ENCODE data around the gene SLC30A1.
A peak's percentile ranks its signal among the peaks of the same experiment; 100 is the strongest.
"Not testable (repeated sequence)": the region's sequence is repeated elsewhere in the genome, so short reads cannot be mapped to it uniquely, and the experiment has no call there.

The SLC30A1 gene

DNA sequence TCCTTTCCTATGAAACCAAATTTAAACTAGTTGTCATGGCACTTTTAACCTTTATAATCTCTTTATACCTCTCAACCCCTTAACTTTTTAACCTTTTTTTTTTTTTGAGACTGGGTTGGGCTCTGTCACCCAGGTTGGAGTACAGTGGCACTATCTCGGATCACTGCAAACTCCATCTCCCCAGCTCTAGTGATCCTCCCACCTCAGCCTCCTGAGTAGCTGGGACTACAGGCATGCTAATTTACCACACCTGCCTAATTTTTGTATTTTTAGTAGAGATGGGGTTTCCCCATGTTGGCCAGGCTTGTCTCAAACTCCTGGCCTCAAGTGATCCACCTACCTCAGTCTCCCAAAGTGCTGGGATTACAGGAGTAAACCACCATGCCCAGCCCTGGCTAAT is 8.6 kb downstream of the SLC30A1 start:
- not testable (repeated sequence) for H3K9ac ChIP-seq (ENCODE audit: low read depth, low read length, poor library complexity); H3K18ac ChIP-seq (ENCODE audit: low read length); H2BK15ac ChIP-seq (ENCODE audit: low read length); H3K23ac ChIP-seq (ENCODE audit: low read depth, low read length, poor library complexity); DNase-seq (ENCODE audit: low spot score); H3K9me3 ChIP-seq (replicated peaks in 1 of 2; ENCODE audit: control insufficient read depth in 2 of 2, insufficient read depth in 1 of 2, low read depth in 1 of 2, low read length in 2 of 2); H4K8ac ChIP-seq (ENCODE audit: low read depth, low read length); H2AFZ ChIP-seq (ENCODE audit: low read length); H3K14ac ChIP-seq (ENCODE audit: low read length); H2BK12ac ChIP-seq (ENCODE audit: low read length); H3K27ac ChIP-seq (replicated peaks; ENCODE audit: low read length); H3K4ac ChIP-seq (ENCODE audit: low read length); H2BK120ac ChIP-seq (ENCODE audit: low read depth, low read length); H3K79me1 ChIP-seq (ENCODE audit: low read depth, low read length); H2BK5ac ChIP-seq (ENCODE audit: low read length); H3K4me3 ChIP-seq (ENCODE audit: low read length in 2 of 2); H3K4me2 ChIP-seq (ENCODE audit: insufficient read depth, low read length, poor library complexity, severe bottlenecking); H4K91ac ChIP-seq (ENCODE audit: low read depth, low read length, poor library complexity); H3K4me1 ChIP-seq (ENCODE audit: control insufficient read depth in 2 of 2, insufficient read depth in 1 of 2, low read depth in 1 of 2, low read length in 2 of 2); H2AK5ac ChIP-seq (ENCODE audit: low read depth, low read length); H3K27me3 ChIP-seq (ENCODE audit: control insufficient read depth in 3 of 3, insufficient read depth in 3 of 3, low read depth in 1 of 3, low read length in 3 of 3)
- H3K36me3 ChIP-seq (replicated peaks in 1 of 2; ENCODE audit: control insufficient read depth in 2 of 2, insufficient read depth in 2 of 2, low read length in 2 of 2): peaks cover 0 to 29% of the 10 kb centered on the region in 2 donors
- no CpG with 5 or more reads among the region's 1 CpG for WGBS, 2 donors (ENCODE audit: extremely low coverage in 2 of 2, insufficient read length in 2 of 2, insufficient replicate concordance in 1 of 2)

DNA sequence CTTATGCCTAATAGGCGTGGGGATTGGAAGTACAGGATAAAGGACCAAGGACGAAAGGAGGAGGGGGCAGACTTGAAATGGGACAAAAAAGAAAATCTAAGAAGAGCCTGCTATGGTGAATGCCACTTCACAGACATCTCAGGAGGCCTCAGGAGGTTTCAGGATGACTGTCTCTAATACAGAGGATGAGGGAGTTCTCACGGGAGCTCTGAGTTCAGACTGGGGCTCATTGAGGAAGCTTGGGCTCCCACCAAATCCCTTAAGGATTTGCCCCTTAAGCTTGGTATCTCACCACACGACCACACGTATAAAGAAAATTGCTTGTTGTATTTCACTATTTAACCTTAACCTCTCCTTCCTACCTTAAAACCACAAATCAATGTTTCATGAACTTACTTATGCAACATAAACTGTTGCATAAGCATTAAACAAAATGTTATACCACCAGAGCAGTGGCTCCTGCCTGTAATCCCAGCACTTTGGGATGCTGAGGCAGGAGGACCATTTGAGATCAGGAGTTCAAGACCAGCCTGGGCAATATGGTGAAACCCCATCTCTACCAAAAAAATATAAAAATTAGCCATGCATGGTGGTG is 12.4 kb downstream of the SLC30A1 start:
- Histone ChIP-seq H2BK5ac (ENCODE audit: low read length) (no peak overlapping the region), H2AFZ (ENCODE audit: low read length) (no peak overlapping the region), H3K9me3 (replicated peaks in 1 of 2; ENCODE audit: control insufficient read depth in 2 of 2, insufficient read depth in 1 of 2, low read depth in 1 of 2, low read length in 2 of 2) (no peaks in the 10 kb centered on the region), H3K4me2 (ENCODE audit: insufficient read depth, low read length, poor library complexity, severe bottlenecking) (no peak overlapping the region), H2BK15ac (ENCODE audit: low read length) (no peak overlapping the region), H3K14ac (ENCODE audit: low read length) (no peak overlapping the region), H3K4me3 (ENCODE audit: low read length in 2 of 2) (no peak overlapping the region), H3K23ac (ENCODE audit: low read depth, low read length, poor library complexity) (no peak overlapping the region), H3K27ac (replicated peaks; ENCODE audit: low read length) (no peak overlapping the region), H3K4ac (ENCODE audit: low read length) (no peak overlapping the region), H3K79me1 (ENCODE audit: low read depth, low read length) (no peaks in the 10 kb centered on the region), H2AK5ac (ENCODE audit: low read depth, low read length) (no peak overlapping the region), H2BK120ac (ENCODE audit: low read depth, low read length) (no peak overlapping the region), H3K18ac (ENCODE audit: low read length) (no peak overlapping the region), H3K9ac (ENCODE audit: low read depth, low read length, poor library complexity) (no peak overlapping the region), H3K36me3 (replicated peaks in 1 of 2; ENCODE audit: control insufficient read depth in 2 of 2, insufficient read depth in 2 of 2, low read length in 2 of 2) (no peaks in the 10 kb centered on the region), H2BK12ac (ENCODE audit: low read length) (no peak overlapping the region), H4K91ac (ENCODE audit: low read depth, low read length, poor library complexity) (no peak overlapping the region), H3K4me1 (ENCODE audit: control insufficient read depth in 2 of 2, insufficient read depth in 1 of 2, low read depth in 1 of 2, low read length in 2 of 2) (no peaks in the 10 kb centered on the region), H3K27me3 (ENCODE audit: control insufficient read depth in 3 of 3, insufficient read depth in 3 of 3, low read depth in 1 of 3, low read length in 3 of 3) (no peaks in the 10 kb centered on the region), H4K8ac (ENCODE audit: low read depth, low read length) (no peak overlapping the region)
- WGBS, 2 donors (ENCODE audit: extremely low coverage in 2 of 2, insufficient read length in 2 of 2, insufficient replicate concordance in 1 of 2): 100% methylated on average over 1 of the region's 5 CpGs; no CpG with 5 or more reads in 1 of the 2 donors
- DNase-seq (ENCODE audit: low spot score): no peak

DNA sequence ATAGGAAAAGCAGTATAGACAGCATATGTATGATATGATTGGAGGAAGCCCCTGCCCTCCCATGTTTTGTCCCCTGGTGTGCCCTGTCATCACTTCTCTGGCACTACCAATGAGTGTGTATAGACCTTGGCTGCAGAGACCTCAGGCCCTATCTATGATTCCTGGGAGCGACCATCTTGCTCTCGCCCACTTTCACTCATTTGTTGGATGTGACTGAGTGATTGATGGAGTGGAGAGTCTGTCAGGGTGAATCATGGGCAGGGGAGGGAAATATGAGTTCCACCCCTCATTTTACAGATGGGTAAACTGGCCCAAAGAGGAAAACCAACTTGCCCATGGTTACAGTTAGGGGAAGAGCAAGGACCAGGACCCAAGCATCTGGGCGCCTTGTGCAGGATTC is 14.9 kb downstream of the SLC30A1 start:
- Histone ChIP-seq H4K8ac (ENCODE audit: low read depth, low read length) (no peak overlapping the region), H3K23ac (ENCODE audit: low read depth, low read length, poor library complexity) (no peak overlapping the region), H2BK5ac (ENCODE audit: low read length) (no peak overlapping the region), H2AK5ac (ENCODE audit: low read depth, low read length) (no peak overlapping the region), H3K9me3 (replicated peaks in 1 of 2; ENCODE audit: control insufficient read depth in 2 of 2, insufficient read depth in 1 of 2, low read depth in 1 of 2, low read length in 2 of 2) (no peaks in the 10 kb centered on the region), H4K91ac (ENCODE audit: low read depth, low read length, poor library complexity) (no peak overlapping the region), H3K9ac (ENCODE audit: low read depth, low read length, poor library complexity) (no peak overlapping the region), H3K36me3 (replicated peaks in 1 of 2; ENCODE audit: control insufficient read depth in 2 of 2, insufficient read depth in 2 of 2, low read length in 2 of 2) (no peaks in the 10 kb centered on the region), H3K4me3 (ENCODE audit: low read length in 2 of 2) (no peak overlapping the region), H3K4me2 (ENCODE audit: insufficient read depth, low read length, poor library complexity, severe bottlenecking) (no peak overlapping the region), H2BK120ac (ENCODE audit: low read depth, low read length) (no peak overlapping the region), H2BK12ac (ENCODE audit: low read length) (no peak overlapping the region), H3K4ac (ENCODE audit: low read length) (no peak overlapping the region), H2BK15ac (ENCODE audit: low read length) (no peak overlapping the region), H3K4me1 (ENCODE audit: control insufficient read depth in 2 of 2, insufficient read depth in 1 of 2, low read depth in 1 of 2, low read length in 2 of 2) (no peaks in the 10 kb centered on the region), H3K18ac (ENCODE audit: low read length) (no peak overlapping the region), H2AFZ (ENCODE audit: low read length) (no peak overlapping the region), H3K14ac (ENCODE audit: low read length) (no peak overlapping the region), H3K27me3 (ENCODE audit: control insufficient read depth in 3 of 3, insufficient read depth in 3 of 3, low read depth in 1 of 3, low read length in 3 of 3) (peaks cover 0 to 6% (median 0%) of the 10 kb centered on the region in 3 experiments), H3K27ac (replicated peaks; ENCODE audit: low read length) (no peak overlapping the region), H3K79me1 (ENCODE audit: low read depth, low read length) (no peaks in the 10 kb centered on the region)
- no peak for DNase-seq (ENCODE audit: low spot score)
- whole genome bisulfite sequencing, 2 donors (ENCODE audit: extremely low coverage in 2 of 2, insufficient read length in 2 of 2, insufficient replicate concordance in 1 of 2): no CpG with 5 or more reads among the region's 3 CpGs

DNA sequence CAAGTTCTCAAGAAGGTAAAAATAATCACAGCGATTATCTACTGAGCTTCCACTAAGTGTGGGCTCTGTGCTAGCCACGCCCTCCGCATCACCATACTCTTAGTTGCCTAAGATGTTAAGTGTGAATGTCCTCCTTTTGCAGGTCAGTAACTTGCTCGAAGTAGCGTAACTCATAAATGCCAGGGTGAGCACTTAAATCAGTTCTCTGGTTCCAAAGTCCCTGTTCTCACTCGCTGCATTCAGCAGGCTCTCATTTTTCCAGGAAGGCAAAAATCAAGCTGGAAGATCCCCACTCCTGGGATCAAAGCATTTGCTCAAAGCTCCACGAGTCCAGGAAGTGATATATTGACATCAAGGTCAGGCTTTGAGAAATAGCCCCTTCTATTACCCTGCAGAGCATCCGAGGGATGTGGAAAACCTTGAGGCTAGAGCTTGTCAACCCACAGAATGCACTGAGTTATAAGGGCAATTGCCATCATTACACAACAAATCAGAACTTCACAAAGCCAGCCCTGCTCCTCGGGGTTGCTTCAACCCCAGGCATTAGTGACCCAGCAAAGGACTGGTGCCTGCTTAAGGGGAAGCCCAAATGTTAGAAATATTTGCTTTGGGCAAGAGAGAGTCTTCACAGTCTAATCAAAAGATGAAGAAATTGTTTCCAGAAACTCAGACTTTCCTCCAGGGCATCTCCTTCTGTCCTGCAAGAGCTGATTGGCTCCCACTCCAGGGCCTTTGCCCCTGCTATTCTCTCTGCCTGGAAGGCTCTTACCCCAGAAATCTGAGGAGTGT is 19.5 kb downstream of the SLC30A1 start:
- no peak overlapping the region for H4K91ac ChIP-seq (ENCODE audit: low read depth, low read length, poor library complexity)
- H2BK120ac ChIP-seq (ENCODE audit: low read depth, low read length): no peak overlapping the region
- no peak overlapping the region for H2AK5ac ChIP-seq (ENCODE audit: low read depth, low read length)
- H3K79me1 ChIP-seq (ENCODE audit: low read depth, low read length): no peaks in the 10 kb centered on the region
- H3K36me3 ChIP-seq (replicated peaks in 1 of 2; ENCODE audit: control insufficient read depth in 2 of 2, insufficient read depth in 2 of 2, low read length in 2 of 2): no peaks in the 10 kb centered on the region
- no peak overlapping the region for H3K4me3 ChIP-seq (ENCODE audit: low read length in 2 of 2)
- no CpG with 5 or more reads among the region's 9 CpGs for WGBS, 2 donors (ENCODE audit: extremely low coverage in 2 of 2, insufficient read length in 2 of 2, insufficient replicate concordance in 1 of 2)
- H2BK5ac ChIP-seq (ENCODE audit: low read length): no peak overlapping the region
- H2BK12ac ChIP-seq (ENCODE audit: low read length): no peak overlapping the region
- H2BK15ac ChIP-seq (ENCODE audit: low read length): no peak overlapping the region
- H3K27ac ChIP-seq (replicated peaks; ENCODE audit: low read length): no peak overlapping the region
- H3K4ac ChIP-seq (ENCODE audit: low read length): no peak overlapping the region
- H3K27me3 ChIP-seq (ENCODE audit: control insufficient read depth in 3 of 3, insufficient read depth in 3 of 3, low read depth in 1 of 3, low read length in 3 of 3): peaks cover 0 to 7% (median 0%) of the 10 kb centered on the region in 3 experiments
- H4K8ac ChIP-seq (ENCODE audit: low read depth, low read length): no peak overlapping the region
- no peak overlapping the region for H3K18ac ChIP-seq (ENCODE audit: low read length)
- H2AFZ ChIP-seq (ENCODE audit: low read length): peak overlapping the region; percentile 41
- no peak overlapping the region for H3K9ac ChIP-seq (ENCODE audit: low read depth, low read length, poor library complexity)
- no peaks in the 10 kb centered on the region for H3K9me3 ChIP-seq (replicated peaks in 1 of 2; ENCODE audit: control insufficient read depth in 2 of 2, insufficient read depth in 1 of 2, low read depth in 1 of 2, low read length in 2 of 2)
- H3K4me1 ChIP-seq (ENCODE audit: control insufficient read depth in 2 of 2, insufficient read depth in 1 of 2, low read depth in 1 of 2, low read length in 2 of 2): no peaks in the 10 kb centered on the region
- H3K23ac ChIP-seq (ENCODE audit: low read depth, low read length, poor library complexity): no peak overlapping the region
- H3K4me2 ChIP-seq (ENCODE audit: insufficient read depth, low read length, poor library complexity, severe bottlenecking): no peak overlapping the region
- no peak overlapping the region for H3K14ac ChIP-seq (ENCODE audit: low read length)
- DNase-seq (ENCODE audit: low spot score): no peak

Measured in neuronal stem cell (in vitro differentiated cells).